Measurements from ENCODE around the gene SULT1C3.

Gene SULT1C3

GRCh38 chr2:108239786-108240185 is at the start of gene SULT1C3:
Gene SULT1C3 (plus strand): TSS chr2:108239968. CDS start chr2:108247195, 7,227 bp downstream.
- FAIRE-seq: no peak
- no peak for DNase-seq (ENCODE audit: insufficient read length, low spot score)
- no peak for TF ChIP-seq POLR2A (IDR thresholded peaks at IDR 0.05; ENCODE audit: low read depth, low read length)

- TF ChIP-seq POLR2A (IDR thresholded peaks at IDR 0.05; ENCODE audit: low read depth, low read length): no peak
- DNase-seq (ENCODE audit: insufficient read length, low spot score) (no peak), FAIRE-seq (no peak)
Observed at GRCh38 chr2:108193251-108193650, 46.5 kb upstream of the SULT1C3 start.

GRCh38 chr2:108194409-108195132 is 45.2 kb upstream of the SULT1C3 start:
- no peak for TF ChIP-seq POLR2A (IDR thresholded peaks at IDR 0.05; ENCODE audit: low read depth, low read length)
- FAIRE-seq (no peak), DNase-seq (ENCODE audit: insufficient read length, low spot score) (no peak)

- TF ChIP-seq POLR2A (IDR thresholded peaks at IDR 0.05; ENCODE audit: low read depth, low read length): no peak
- no peak for FAIRE-seq
- no peak for DNase-seq (ENCODE audit: insufficient read length, low spot score)
Observed at GRCh38 chr2:108195133-108195439, 44.7 kb upstream of the SULT1C3 start.

- FAIRE-seq (no peak), DNase-seq (ENCODE audit: insufficient read length, low spot score) (no peak)
- TF ChIP-seq POLR2A (IDR thresholded peaks at IDR 0.05; ENCODE audit: low read depth, low read length): no peak
Observed at GRCh38 chr2:108199726-108200125, 40.0 kb upstream of the SULT1C3 start.

- FAIRE-seq (no peak), DNase-seq (ENCODE audit: insufficient read length, low spot score) (no peak)
- no peak for TF ChIP-seq POLR2A (IDR thresholded peaks at IDR 0.05; ENCODE audit: low read depth, low read length)
Observed at GRCh38 chr2:108200569-108200968, 39.2 kb upstream of the SULT1C3 start.

- TF ChIP-seq POLR2A (IDR thresholded peaks at IDR 0.05; ENCODE audit: low read depth, low read length): no peak
- FAIRE-seq (no peak), DNase-seq (ENCODE audit: insufficient read length, low spot score) (no peak)
Observed at GRCh38 chr2:108212671-108213070, 27.1 kb upstream of the SULT1C3 start.

GRCh38 chr2:108215794-108216211 is 24.0 kb upstream of the SULT1C3 start:
- FAIRE-seq: peak; percentile 88
- TF ChIP-seq POLR2A (IDR thresholded peaks at IDR 0.05; ENCODE audit: low read depth, low read length): no peak
- DNase-seq (ENCODE audit: insufficient read length, low spot score): peak; percentile 7

GRCh38 chr2:108217211-108217610 is 22.6 kb upstream of the SULT1C3 start:
- TF ChIP-seq POLR2A (IDR thresholded peaks at IDR 0.05; ENCODE audit: low read depth, low read length): no peak
- DNase-seq (ENCODE audit: insufficient read length, low spot score) (no peak), FAIRE-seq (no peak)

- TF ChIP-seq POLR2A (IDR thresholded peaks at IDR 0.05; ENCODE audit: low read depth, low read length): no peak
- no peak for FAIRE-seq
- no peak for DNase-seq (ENCODE audit: insufficient read length, low spot score)
Observed at GRCh38 chr2:108219688-108220087, 20.1 kb upstream of the SULT1C3 start.

- DNase-seq (ENCODE audit: insufficient read length, low spot score): no peak
- no peak for TF ChIP-seq POLR2A (IDR thresholded peaks at IDR 0.05; ENCODE audit: low read depth, low read length)
- FAIRE-seq: no peak
Observed at GRCh38 chr2:108220191-108220590, 19.6 kb upstream of the SULT1C3 start.

GRCh38 chr2:108220942-108221541 is 18.7 kb upstream of the SULT1C3 start:
- no peak for TF ChIP-seq POLR2A (IDR thresholded peaks at IDR 0.05; ENCODE audit: low read depth, low read length)
- no peak for FAIRE-seq

GRCh38 chr2:108222261-108222660 is 17.5 kb upstream of the SULT1C3 start:
- TF ChIP-seq POLR2A (IDR thresholded peaks at IDR 0.05; ENCODE audit: low read depth, low read length): no peak
- DNase-seq (ENCODE audit: insufficient read length, low spot score) (no peak), FAIRE-seq (no peak)

More at GRCh38 chr2:108220942-108221541, 18.7 kb upstream of the SULT1C3 start:
- no peak for DNase-seq (ENCODE audit: insufficient read length, low spot score)

GRCh38 chr2:108223573-108223972 is 16.2 kb upstream of the SULT1C3 start:
- no peak for FAIRE-seq
- DNase-seq (ENCODE audit: insufficient read length, low spot score): no peak
- no peak for TF ChIP-seq POLR2A (IDR thresholded peaks at IDR 0.05; ENCODE audit: low read depth, low read length)

- no peak for TF ChIP-seq POLR2A (IDR thresholded peaks at IDR 0.05; ENCODE audit: low read depth, low read length)
- FAIRE-seq (no peak), DNase-seq (ENCODE audit: insufficient read length, low spot score) (no peak)
Observed at GRCh38 chr2:108224022-108224421, 15.7 kb upstream of the SULT1C3 start.

Data from H54 (cell line).